K562 (cell line): ENCODE data around the gene RERE. TPM values are rescaled to one million over a fixed set of nuclear protein-coding genes. Genes with fewer than 3 reads are reported as not detected.

Experiments
- ATAC-seq: fragments of 200-7000 bp; cut with Tn5 transposase; 3 replicates; pipeline ENCODE4 v1.9.1; 2020; ENCODE audit warnings: moderate library complexity
- BruUV-seq: library from RNA; stranded (reverse); fragments of 400-500 nt; replicated peaks from 2 replicates; lab custom pipeline; 2021; lab: Mats Ljungman, UMichigan
- CTCF ChIA-PET: fragments of 300-600 bp; formaldehyde crosslinking; extraction: SDS; loops from one replicate; lab custom pipeline; 2021; ENCODE audit warnings: low intra/inter-chr PET ratio; lab: Yijun Ruan, JAX
- POLR2A ChIA-PET: fragments of 300-600, 350-650 bp; sonication (Branson Sonifier 250); formaldehyde crosslinking; extraction: SDS; loops from one replicate; lab custom pipeline; 2021; ENCODE audit warnings: antibody characterized with exemption, inconsistent platforms; lab: Yijun Ruan, JAX
- DNase-seq, 4 experiments: peaks; one replicate each; pipeline versions ENCODE4 v3.0.0 to v3.0.0-alpha.2; 2011 to 2018; ENCODE audit warnings: low spot score in 3 of 4, mixed read lengths in 3 of 4; ENCODE audit errors: extremely low read depth in 1 of 4
- FAIRE-seq: peaks from 2 replicates; lab custom pipeline; 2011; peaks lifted over from hg19 to GRCh38; lab: Jason Lieb, UNC
- H2AFZ ChIP-seq: 2 replicates; pipeline ENCODE4 v1.6.0; 2011; ENCODE audit warnings: low read depth, low read length, control low read depth, inconsistent platforms
- H3K27ac ChIP-seq: fragments of 200-600 bp; 3 replicates; pipeline ENCODE4 v1.8.0; 2011; ENCODE audit warnings: low read depth, mild to moderate bottlenecking, control low read depth, inconsistent platforms, low read length, moderate library complexity, mixed read lengths; ENCODE audit errors: extremely low read depth
- H3K27me3 ChIP-seq, 2 experiments: fragments of 300-600 bp in 1 of 2; 2 replicates in 1 of 2; 3 replicates in 1 of 2; pipeline versions ENCODE4 v1.6.0 to v1.8.0; 2011; ENCODE audit warnings: inconsistent platforms in 2 of 2, low read length in 2 of 2, mild to moderate bottlenecking in 1 of 2, mixed read lengths in 1 of 2, moderate library complexity in 1 of 2; ENCODE audit not compliant: control insufficient read depth in 2 of 2, insufficient read depth in 2 of 2
- H3K36me3 ChIP-seq: fragments of 300-600 bp; 3 replicates; pipeline ENCODE4 v1.8.0; 2011; ENCODE audit warnings: mild to moderate bottlenecking, low read length, inconsistent platforms; ENCODE audit not compliant: control insufficient read depth, insufficient read depth
- H3K4me1 ChIP-seq, 2 experiments: fragments of 200-600 bp in 1 of 2; replicated peaks in 1 of 2; 2 replicates in 1 of 2; 3 replicates in 1 of 2; pipeline versions ENCODE4 v1.5.1 to v1.8.0; 2011; ENCODE audit warnings: inconsistent platforms in 2 of 2, low read length in 2 of 2, mild to moderate bottlenecking in 1 of 2, mixed read lengths in 1 of 2, moderate library complexity in 1 of 2; ENCODE audit not compliant: control insufficient read depth in 2 of 2, insufficient read depth in 2 of 2
- H3K4me2 ChIP-seq: 2 replicates; pipeline ENCODE4 v1.6.1; 2011; ENCODE audit warnings: low read length, control low read depth, inconsistent platforms, mixed read lengths; ENCODE audit not compliant: insufficient read depth
- H3K4me3 ChIP-seq: fragments of 200-600 bp; sonication (generic), shearing (Covaris generic); 2 replicates; pipeline ENCODE4 v1.5.1; 2016; ENCODE audit warnings: control low read depth, inconsistent platforms
- H3K79me2 ChIP-seq: fragments of 200-600 bp; 3 replicates; pipeline ENCODE4 v1.8.0; 2011; ENCODE audit warnings: low read length, inconsistent platforms; ENCODE audit not compliant: control insufficient read depth, insufficient read depth
- H3K9ac ChIP-seq, 2 experiments: 2 replicates each; pipeline versions ENCODE4 v1.6.0 to v1.6.1; 2011; ENCODE audit warnings: low read depth in 2 of 2, low read length in 2 of 2, control low read depth in 1 of 2, inconsistent platforms in 1 of 2, mild to moderate bottlenecking in 1 of 2, mixed read lengths in 1 of 2; ENCODE audit not compliant: insufficient read depth in 1 of 2
- H3K9me1 ChIP-seq: one replicate; pipeline ENCODE4 v1.6.0; 2011; ENCODE audit warnings: inconsistent platforms, mild to moderate bottlenecking, low read length, moderate library complexity; ENCODE audit not compliant: control insufficient read depth, insufficient read depth
- H3K9me3 ChIP-seq: replicated peaks from 2 replicates; pipeline ENCODE4 v1.5.1; 2011; ENCODE audit warnings: low read depth, low read length, inconsistent platforms; ENCODE audit not compliant: control insufficient read depth, insufficient read depth
- H4K20me1 ChIP-seq: replicated peaks from 2 replicates; pipeline ENCODE4 v1.6.1; 2011; ENCODE audit warnings: low read length, inconsistent platforms, mixed read lengths; ENCODE audit not compliant: control insufficient read depth, insufficient read depth
- BRD9 ChIP-seq: fragments of 450-650 bp; IDR thresholded peaks from 2 replicates; pipeline ENCODE4 v1.6.1; 2018; ENCODE audit warnings: low read depth; ENCODE audit not compliant: partially characterized antibody
- CTCF ChIP-seq, 3 experiments: IDR thresholded peaks in 2 of 3; conservative IDR thresholded peaks in 1 of 3; 2 replicates each; pipeline ENCODE4 v1.5.1; 2011 to 2012; ENCODE audit warnings: low read length in 3 of 3, mild to moderate bottlenecking in 3 of 3, control low read depth in 2 of 3, improper control_type of control experiment in 1 of 3, inconsistent platforms in 1 of 3, low read depth in 1 of 3, mixed read lengths in 1 of 3, moderate library complexity in 1 of 3; ENCODE audit not compliant: insufficient read depth in 2 of 3
- FIP1L1 ChIP-seq: fragments of 200-400 bp; formaldehyde crosslinking; IDR thresholded peaks from 2 replicates; pipeline ENCODE4 v1.6.1; 2018; ENCODE audit warnings: mild to moderate bottlenecking, low read depth, low read length; ENCODE audit not compliant: poor library complexity, severe bottlenecking
- KDM4B ChIP-seq, 2 experiments: fragments of 450-650 bp in 1 of 2; sonication (generic) in 1 of 2; IDR thresholded peaks; 2 replicates each; pipeline ENCODE4 v1.6.1; 2016 to 2017; ENCODE audit warnings: borderline replicate concordance in 2 of 2, antibody characterized with exemption in 1 of 2, low read depth in 1 of 2, mild to moderate bottlenecking in 1 of 2
- L3MBTL2 ChIP-seq: fragments of 450-650 bp; IDR thresholded peaks from 2 replicates; pipeline ENCODE4 v1.6.1; 2016; ENCODE audit warnings: mild to moderate bottlenecking, moderate library complexity
- MXI1 ChIP-seq: IDR thresholded peaks from 2 replicates; pipeline ENCODE4 v1.6.1; 2011; ENCODE audit warnings: low read depth, mild to moderate bottlenecking, improper control_type of control experiment, low read length
- NFRKB ChIP-seq: fragments of 450-650 bp; IDR thresholded peaks from 2 replicates; pipeline ENCODE4 v1.6.1; 2016; ENCODE audit warnings: low read depth
- OTX1 ChIP-seq: fragments of 450-650 bp; formaldehyde crosslinking; IDR thresholded peaks from 2 replicates; pipeline ENCODE4 v1.4.0; 2022; ENCODE audit warnings: mild to moderate bottlenecking
- SREBF2 ChIP-seq: sonication (generic); formaldehyde crosslinking; IDR thresholded peaks from 2 replicates; pipeline ENCODE4 v1.4.0; 2020; ENCODE audit warnings: mild to moderate bottlenecking, missing genetic modification reagents
- TCFL5 ChIP-seq: fragments of 250-450 bp; sonication (Bioruptor Pico); conservative IDR thresholded peaks from 2 replicates; pipeline ENCODE4 v1.6.1; 2021; ENCODE audit warnings: mild to moderate bottlenecking, moderate library complexity, matching md5 sums
- WHSC1 ChIP-seq: IDR thresholded peaks from one replicate; pipeline ENCODE4 v1.6.1; 2012; ENCODE audit warnings: low read length, control low read depth, inconsistent platforms
- ZNF354B ChIP-seq: fragments of 250-450 bp; sonication (Bioruptor Pico); IDR thresholded peaks from 2 replicates; pipeline ENCODE4 v1.4.0; 2020
- ZNF583 ChIP-seq: fragments of 250-450 bp; sonication (Bioruptor Pico); IDR thresholded peaks from 2 replicates; pipeline ENCODE4 v1.4.0; 2020
- ZNF830 ChIP-seq: fragments of 250-450 bp; sonication (Bioruptor Pico); IDR thresholded peaks from 2 replicates; pipeline ENCODE4 v1.5.0; 2021; ENCODE audit warnings: mild to moderate bottlenecking
- WGBS: fragments of 100-300 bp; shearing (Covaris generic); methylation state at CpG from one replicate; pipeline ENCODE4 v1.1.6; 2016; ENCODE audit warnings: low coverage, mixed read lengths; ENCODE audit not compliant: insufficient coverage; ENCODE audit errors: missing lambda C conversion rate; 5-methylcytosine and 5-hydroxymethylcytosine counted together
- in situ Hi-C: fragments of 300-500 bp; cut with MboI; formaldehyde crosslinking; loops from 4 replicates; pipeline ENCODE4 v1.15.0; 2018; ENCODE audit warnings: inconsistent platforms, mixed read lengths
- intact Hi-C: fragments of 100-400 bp; cut with micrococcal nuclease; formaldehyde crosslinking; loops from 2 replicates; pipeline ENCODE4 v1.14.2; 2022
- polyA plus RNA-seq, 8 experiments: library from polyadenylated mRNA; depleted of rRNA in 4 of 8; stranded (reverse) in 5 of 8; unstranded in 3 of 8; fragments of >200 nt; fragmentation: Nextera tagmentation in 2 of 8; fragmentation: Illumina TruSeq in 1 of 8; extraction: Ambion mirVana in 2 of 8; extraction: Trizol in 1 of 8; gene quantifications; 2 replicates each; pipeline versions ENCODE4 v1.2.1 to v1.2.3, GENCODE V29; 2011 to 2014; ENCODE audit warnings: inconsistent platforms in 1 of 8, missing spikeins in 1 of 8
- total RNA-seq, 7 experiments: library from RNA; depleted of rRNA in 6 of 7; stranded (reverse); fragments of >200 nt in 6 of 7; fragmentation: Illumina TruSeq in 2 of 7; extraction: Trizol in 2 of 7; gene quantifications; 2 replicates each; pipeline versions ENCODE4 v1.2.1 to v1.2.3, GENCODE V29; 2011 to 2021; ENCODE audit warnings: low replicate concordance in 1 of 7

The RERE gene
- total and polyA plus RNA-seq, 9 of the 15 experiments (the other 6 are each of a cell fraction or from before 2014, with no cell fraction given): 3.0 to 51.5 (median 13.4) TPM

DNA sequence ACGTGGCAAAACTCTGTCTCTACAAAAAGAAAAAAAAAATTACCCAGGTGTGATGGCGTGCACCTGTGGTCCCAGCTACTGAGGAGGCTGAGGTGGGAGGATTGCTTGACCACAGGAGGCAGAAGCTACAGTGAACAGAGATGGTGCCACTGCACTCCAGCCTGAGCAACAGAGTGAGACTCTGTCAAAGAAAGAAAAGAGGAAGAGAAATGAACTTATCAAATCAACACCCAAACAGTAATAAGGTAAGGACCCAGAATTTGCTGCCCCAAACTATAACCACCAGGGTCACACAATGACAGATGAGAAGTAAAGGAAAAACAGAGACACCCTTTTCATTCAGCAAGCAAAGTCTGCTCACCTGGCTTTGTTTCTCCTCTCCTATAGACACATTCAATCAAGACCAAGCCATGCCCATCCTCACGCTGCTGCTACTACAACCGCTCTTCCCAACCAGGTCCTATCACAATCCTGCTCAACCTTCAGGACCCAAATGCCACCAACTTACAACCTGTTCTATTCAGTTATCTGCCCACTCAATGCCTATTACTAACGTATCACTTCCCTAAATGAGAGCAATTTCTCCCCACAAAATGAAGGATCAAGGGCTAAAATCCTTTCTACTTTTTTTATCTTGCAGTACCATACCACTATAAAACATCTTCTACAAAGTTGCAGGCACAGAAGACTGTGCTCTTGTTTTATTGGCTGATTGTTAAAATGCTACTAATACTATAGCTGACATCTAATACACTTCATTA is 183.5 kb downstream of the RERE start:
- TF ChIP-seq L3MBTL2 (no peak), BRD9 (no peak), ZNF354B (CRISPR knock-in tag) (no peak), KDM4B (IDR thresholded peaks at IDR 0.05; ENCODE audit: borderline replicate concordance in 2 of 2, low read depth in 1 of 2) (no peak), WHSC1 (no peak), FIP1L1 (no peak), CTCF (IDR thresholded peaks at IDR 0.05 in 2 of 3, conservative IDR thresholded peaks at IDR 0.05 in 1 of 3; ENCODE audit: insufficient read depth in 2 of 3, low read depth in 1 of 3, low read length in 3 of 3) (no peak), TCFL5 (CRISPR knock-in tag) (no peak), ZNF583 (CRISPR knock-in tag) (no peak), OTX1 (CRISPR knock-in tag) (no peak), NFRKB (no peak), SREBF2 (CRISPR knock-in tag) (no peak), ZNF830 (CRISPR knock-in tag) (no peak), MXI1 (no peak)
- peaks cover 33% of the 10 kb centered on the region for H4K20me1 ChIP-seq
- WGBS: 65% methylated on average over 5 of the region's 5 CpGs
- H2AFZ ChIP-seq: no peak overlapping the region
- FAIRE-seq: no peak
- no peaks in the 10 kb centered on the region for H3K9me1 ChIP-seq
- BruUV-seq: no TSS peak
- peaks cover 17% of the 10 kb centered on the region; the same call in 2 of the 3 replicates for H3K79me2 ChIP-seq
- H3K27ac ChIP-seq: no peak overlapping the region
- no peaks in the 10 kb centered on the region for H3K27me3 ChIP-seq
- no peaks in the 10 kb centered on the region for H3K36me3 ChIP-seq
- DNase-seq: no peak
- intact Hi-C loops (no loop called here), in situ Hi-C loops (no loop called here)
- no peak overlapping the region for H3K4me2 ChIP-seq
- no peaks in the 10 kb centered on the region for H3K9me3 ChIP-seq
- ChIA-PET CTCF (no interaction called here), POLR2A (no interaction called here)
- ATAC-seq: no peak
- H3K4me1 ChIP-seq: no peaks in the 10 kb centered on the region
- H3K4me3 ChIP-seq: no peak overlapping the region
- H3K9ac ChIP-seq: no peak overlapping the region
